SK-N-MC (cell line): ENCODE data around the gene PPP1R1A.

Source experiments
- EZH2 ChIP-seq: fragments of 200-600 bp; sonication (generic); IDR thresholded peaks from one replicate; pipeline ENCODE4 v1.6.1; 2017; ENCODE audit warnings: antibody characterized with exemption
- POLR2AphosphoS5 ChIP-seq: IDR thresholded peaks from 2 replicates; pipeline ENCODE4 v1.6.1; 2012; ENCODE audit warnings: mild to moderate bottlenecking, low read depth, low read length, borderline replicate concordance

DNA sequence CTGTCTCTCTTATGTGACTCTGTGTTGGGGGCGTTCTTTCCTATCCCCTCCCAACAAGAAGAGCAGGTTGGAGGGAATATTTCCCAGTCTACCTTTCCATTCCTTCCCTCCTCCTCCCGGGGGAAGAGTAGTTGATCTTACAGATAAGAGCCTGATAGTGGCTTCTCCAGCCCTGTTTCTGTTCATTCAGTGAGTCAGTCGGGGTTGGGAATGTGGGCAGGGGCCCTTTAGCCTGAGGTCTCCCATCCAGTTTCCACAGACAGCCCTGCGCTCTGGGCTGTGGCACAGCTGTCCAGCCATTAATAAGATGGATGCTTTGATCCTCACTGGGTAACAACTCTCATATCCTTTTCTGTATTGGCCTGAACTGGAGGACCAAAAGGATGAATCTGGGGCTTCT lies 18.1 kb upstream of the PPP1R1A start:
- TF ChIP-seq EZH2 (no peak), POLR2AphosphoS5 (no peak)
